HS-27A (cell line): ENCODE measurements around the gene GPR39.

Experiments
- DNase-seq: peaks from one replicate; pipeline ENCODE4 v3.0.0-alpha.2; 2012; ENCODE audit warnings: low read depth, missing footprints

The GPR39 gene

GRCh38 chr2:132443106-132443505 lies 26.5 kb downstream of the GPR39 start:
- no peak for DNase-seq

GRCh38 chr2:132446444-132446843 lies 29.8 kb downstream of the GPR39 start:
- no peak for DNase-seq

- DNase-seq = no peak
Observed at GRCh38 chr2:132448331-132448730, 31.7 kb downstream of the GPR39 start.

- DNase-seq = no peak
Observed at GRCh38 chr2:132448771-132449170, 32.2 kb downstream of the GPR39 start.

- DNase-seq = no peak
Observed at GRCh38 chr2:132449868-132450267, 33.3 kb downstream of the GPR39 start.

GRCh38 chr2:132460781-132461180 lies 44.2 kb downstream of the GPR39 start:
- no peak for DNase-seq

- DNase-seq = no peak
Observed at GRCh38 chr2:132462236-132462635, 45.6 kb downstream of the GPR39 start.

GRCh38 chr2:132463719-132464118 lies 47.1 kb downstream of the GPR39 start:
- no peak for DNase-seq

- no peak for DNase-seq
Observed at GRCh38 chr2:132465917-132466316, 49.3 kb downstream of the GPR39 start.

GRCh38 chr2:132466428-132467028 lies 49.9 kb downstream of the GPR39 start:
- no peak for DNase-seq

GRCh38 chr2:132468821-132469675 lies 52.4 kb downstream of the GPR39 start:
- DNase-seq = no peak

- DNase-seq = no peak
Observed at GRCh38 chr2:132470746-132471145, 54.1 kb downstream of the GPR39 start.

GRCh38 chr2:132473174-132473883 lies 56.7 kb downstream of the GPR39 start:
- no peak for DNase-seq

- DNase-seq = no peak
Observed at GRCh38 chr2:132475615-132476014, 59.0 kb downstream of the GPR39 start.

- DNase-seq = no peak
Observed at GRCh38 chr2:132477436-132477835, 60.8 kb downstream of the GPR39 start.

- DNase-seq = no peak
Observed at GRCh38 chr2:132477962-132478361, 61.4 kb downstream of the GPR39 start.

- no peak for DNase-seq
Observed at GRCh38 chr2:132478461-132479105, 62.0 kb downstream of the GPR39 start.

GRCh38 chr2:132479155-132479554 lies 62.5 kb downstream of the GPR39 start:
- DNase-seq = no peak

- no peak for DNase-seq
Observed at GRCh38 chr2:132482821-132483220, 66.2 kb downstream of the GPR39 start.

- DNase-seq = no peak
Observed at GRCh38 chr2:132484144-132484543, 67.5 kb downstream of the GPR39 start.

- DNase-seq = no peak
Observed at GRCh38 chr2:132488491-132488890, 71.9 kb downstream of the GPR39 start.

- no peak for DNase-seq
Observed at GRCh38 chr2:132489150-132489549, 72.5 kb downstream of the GPR39 start.
